ENCODE data around the gene SNX3. TPM values are rescaled to one million over a fixed set of nuclear protein-coding genes. Genes with fewer than 3 reads are reported as not detected.
"Not testable (repeated sequence)": the region's sequence is repeated elsewhere in the genome, so short reads cannot be mapped to it uniquely, and the experiment has no call there.

The SNX3 gene
- total and polyA plus RNA-seq, 7 donors: 165 to 348 (median 204) TPM

DNA sequence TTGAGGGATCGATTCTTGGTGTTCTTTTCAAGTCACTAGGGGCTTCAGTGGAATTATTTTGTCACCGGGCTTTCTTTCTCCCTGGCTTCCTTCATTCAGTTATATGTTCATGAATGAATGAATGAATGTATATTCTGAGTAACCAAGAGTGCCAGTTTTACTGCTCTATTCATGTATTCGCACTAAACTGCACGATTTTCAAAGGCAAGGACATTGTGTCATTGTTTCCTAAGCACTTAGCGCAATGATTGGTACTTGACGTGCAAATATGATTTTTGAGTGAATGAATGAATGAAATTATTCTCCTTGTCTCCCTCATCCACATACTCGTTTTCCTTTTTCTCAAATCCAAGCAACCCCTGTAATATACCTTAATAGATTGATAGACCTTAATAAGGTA is 34.8 kb upstream of the SNX3 start:
- ATAC-seq (no peak), DNase-seq (no peak)
- Histone ChIP-seq H3K27ac (peak overlapping the region; percentile 93), H3K36me3 (ENCODE audit: insufficient read depth in 1 of 2, low read depth in 1 of 2) (no peaks in the 10 kb centered on the region), H3K27me3 (ENCODE audit: insufficient read depth in 3 of 3, low read length in 2 of 3) (no peaks in the 10 kb centered on the region), H3K4me3 (peak overlapping the region; percentile 89), H3K4me1 (peaks cover 17% of the 10 kb centered on the region), H3K9me3 (no peaks in the 10 kb centered on the region)
- intact Hi-C loops (cut with DNase I): loop anchor here (2.0 kb wide), 1 partner anchor 35 kb away; the partner anchor contains the start of gene SNX3 (in 2 of the 2)
- TF ChIP-seq, protein P1, sequence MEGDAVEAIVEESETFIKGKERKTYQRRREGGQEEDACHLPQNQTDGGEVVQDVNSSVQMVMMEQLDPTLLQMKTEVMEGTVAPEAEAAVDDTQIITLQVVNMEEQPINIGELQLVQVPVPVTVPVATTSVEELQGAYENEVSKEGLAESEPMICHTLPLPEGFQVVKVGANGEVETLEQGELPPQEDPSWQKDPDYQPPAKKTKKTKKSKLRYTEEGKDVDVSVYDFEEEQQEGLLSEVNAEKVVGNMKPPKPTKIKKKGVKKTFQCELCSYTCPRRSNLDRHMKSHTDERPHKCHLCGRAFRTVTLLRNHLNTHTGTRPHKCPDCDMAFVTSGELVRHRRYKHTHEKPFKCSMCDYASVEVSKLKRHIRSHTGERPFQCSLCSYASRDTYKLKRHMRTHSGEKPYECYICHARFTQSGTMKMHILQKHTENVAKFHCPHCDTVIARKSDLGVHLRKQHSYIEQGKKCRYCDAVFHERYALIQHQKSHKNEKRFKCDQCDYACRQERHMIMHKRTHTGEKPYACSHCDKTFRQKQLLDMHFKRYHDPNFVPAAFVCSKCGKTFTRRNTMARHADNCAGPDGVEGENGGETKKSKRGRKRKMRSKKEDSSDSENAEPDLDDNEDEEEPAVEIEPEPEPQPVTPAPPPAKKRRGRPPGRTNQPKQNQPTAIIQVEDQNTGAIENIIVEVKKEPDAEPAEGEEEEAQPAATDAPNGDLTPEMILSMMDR (IDR thresholded peaks at IDR 0.05): no peak
- 54 to 59% (median 57%) methylated on average over 7 of the region's 7 CpGs for whole genome bisulfite sequencing, 3 donors

DNA sequence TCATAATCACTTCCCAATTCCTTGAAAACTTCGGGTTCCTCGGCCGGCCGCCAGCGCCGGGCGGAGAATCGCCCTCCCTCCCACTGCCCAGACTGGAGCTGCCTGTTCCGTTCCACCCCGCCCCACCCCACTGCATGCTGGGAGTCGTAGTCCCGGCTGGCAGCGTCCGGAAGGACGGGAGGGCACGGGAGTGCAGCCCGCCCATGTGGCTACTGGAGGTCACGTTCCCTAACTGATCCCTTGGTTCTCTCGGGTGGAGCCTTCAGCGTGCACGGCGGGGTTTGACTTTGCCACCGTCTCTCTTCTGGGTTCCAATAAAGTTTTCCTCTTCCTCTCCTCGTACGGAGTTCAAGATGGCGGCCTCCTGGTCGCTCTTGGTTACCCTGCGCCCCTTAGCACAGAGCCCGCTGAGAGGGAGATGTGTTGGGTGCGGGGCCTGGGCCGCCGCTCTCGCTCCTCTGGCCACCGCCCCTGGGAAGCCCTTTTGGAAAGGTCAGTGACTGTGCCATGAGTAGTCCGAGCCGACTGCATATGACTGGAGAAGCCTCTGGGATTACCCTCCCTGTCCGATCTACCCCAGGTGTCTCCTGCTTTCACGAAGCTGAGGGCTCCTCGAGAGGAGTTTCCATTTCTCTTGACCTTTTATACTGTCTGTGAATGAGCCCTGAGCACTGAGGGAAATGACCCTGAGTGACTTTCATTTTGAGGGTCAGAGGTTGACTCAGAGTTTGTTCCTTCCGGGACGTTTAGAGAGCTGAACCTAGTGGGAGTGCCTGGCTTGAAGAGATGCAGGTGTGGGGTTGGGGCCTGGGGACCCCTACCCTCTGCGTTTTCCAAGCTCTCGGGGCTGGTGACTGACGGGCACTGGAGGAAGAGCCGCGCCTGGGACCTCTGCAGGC is 34.1 kb upstream of the SNX3 start, which contains the start of gene AFG1L:
AFG1L (plus strand) TSS at position 328 of the 899 bp plus-strand sequence; CDS start at position 354, 26 bp downstream.
- Histone ChIP-seq H3K27ac (peak within 1 kb of the TSS; percentile 93), H3K4me1 (peaks cover 17% of the 10 kb centered on the region), H3K36me3 (ENCODE audit: insufficient read depth in 1 of 2, low read depth in 1 of 2) (no peaks in the 10 kb centered on the region), H3K9me3 (no peaks in the 10 kb centered on the region), H3K27me3 (ENCODE audit: insufficient read depth in 3 of 3, low read length in 2 of 3) (no peaks in the 10 kb centered on the region), H3K4me3 (peak within 1 kb of the TSS; percentile 89)
- peak; percentile 98 to 99 (median 99) for ATAC-seq
- intact Hi-C loops (cut with DNase I): loop anchor here (2.0 kb wide), 1 partner anchor 34 kb away; the partner anchor contains the start of gene SNX3 (in 2 of the 2)
- DNase-seq: peak; percentile 95
- 0 to 1% (median 1%) methylated on average over 45 to 46 of the region's 46 CpGs for WGBS, 3 donors
- TF ChIP-seq, protein P1 (IDR thresholded peaks at IDR 0.05): no peak

DNA sequence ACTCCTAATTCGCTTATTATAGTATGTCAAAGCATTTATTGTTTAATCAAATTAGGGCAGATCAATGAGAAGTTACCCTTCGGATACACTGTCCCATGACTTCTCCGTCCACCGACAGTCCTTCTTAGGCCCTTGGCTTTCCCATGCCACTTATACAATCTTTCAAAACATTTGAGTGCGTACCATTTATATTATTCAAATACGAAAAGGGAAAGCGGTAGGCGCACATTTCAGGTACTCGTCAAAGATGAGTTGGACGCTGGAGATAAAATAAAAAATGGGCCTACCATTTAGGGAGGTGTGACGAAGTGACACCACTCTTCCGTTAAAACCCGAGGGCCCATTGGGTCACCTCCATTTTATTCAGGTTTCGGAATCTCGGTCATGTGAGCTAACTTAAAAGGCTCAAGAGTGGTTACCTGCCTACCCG is 33.5 kb upstream of the SNX3 start:
- no peak for DNase-seq
- Histone ChIP-seq H3K4me3 (peak overlapping the region; percentile 89), H3K36me3 (ENCODE audit: insufficient read depth in 1 of 2, low read depth in 1 of 2) (no peaks in the 10 kb centered on the region), H3K27ac (peak overlapping the region; percentile 93), H3K27me3 (ENCODE audit: insufficient read depth in 3 of 3, low read length in 2 of 3) (no peaks in the 10 kb centered on the region), H3K9me3 (no peaks in the 10 kb centered on the region), H3K4me1 (peaks cover 12% of the 10 kb centered on the region)
- intact Hi-C loops (cut with DNase I): loop anchor here (2.0 kb wide), 1 partner anchor 34 kb away; the partner anchor contains the start of gene SNX3 (in 2 of the 2)
- TF ChIP-seq, protein P1 (IDR thresholded peaks at IDR 0.05): no peak
- ATAC-seq: peak; percentile 63 to 73 (median 65)
- WGBS, 3 donors: 32 to 34% (median 32%) methylated on average over 16 of the region's 16 CpGs

GRCh38 chr6:108293527-108294296 is 32.9 kb upstream of the SNX3 start:
- WGBS, 3 donors: 84 to 90% (median 89%) methylated on average over 18 to 19 of the region's 19 CpGs
- intact Hi-C loops (cut with DNase I): loop anchor here (2.0 kb wide), 1 partner anchor 33 kb away; the partner anchor contains the start of gene SNX3 (in 2 of the 2)
- Histone ChIP-seq H3K27ac (peak overlapping the region; percentile 93), H3K4me1 (peaks cover 11% of the 10 kb centered on the region), H3K36me3 (ENCODE audit: insufficient read depth in 1 of 2, low read depth in 1 of 2) (no peaks in the 10 kb centered on the region), H3K27me3 (ENCODE audit: insufficient read depth in 3 of 3, low read length in 2 of 3) (no peaks in the 10 kb centered on the region), H3K4me3 (peak overlapping the region; percentile 89), H3K9me3 (no peaks in the 10 kb centered on the region)
- TF ChIP-seq, protein P1 (IDR thresholded peaks at IDR 0.05): no peak
- no peak for ATAC-seq
- no peak for DNase-seq

GRCh38 chr6:108292561-108292960 is 31.7 kb upstream of the SNX3 start:
- ATAC-seq; DNase-seq; H3K9me3 ChIP-seq; H3K36me3 ChIP-seq (ENCODE audit: insufficient read depth in 1 of 2, low read depth in 1 of 2); H3K27me3 ChIP-seq (ENCODE audit: insufficient read depth in 3 of 3, low read length in 2 of 3); intact Hi-C loops (cut with DNase I); H3K4me3 ChIP-seq; H3K27ac ChIP-seq: not testable (repeated sequence)
- 84 to 93% (median 88%) methylated on average over 3 of the region's 3 CpGs for WGBS, 3 donors
- peaks cover 11% of the 10 kb centered on the region for H3K4me1 ChIP-seq

Measured in psoas muscle (tissue), 8 donors.